Nucleus accumbens (tissue), 56 donors: Measurements from ENCODE around the gene DHCR24.
A peak's percentile ranks its signal among the peaks of the same experiment; 100 is the strongest.

Experiments used
- DNase-seq, 56 donors: peaks; one replicate each; lab custom pipeline; 2025; lab: John Stamatoyannopoulos, UW

Gene DHCR24

GRCh38 chr1:54825696-54826095 lies 61.3 kb downstream of the DHCR24 start:
- DNase-seq = no peak

- DNase-seq = no peak
These were observed 63.3 kb downstream of the DHCR24 start for GRCh38 chr1:54823670-54824069.

GRCh38 chr1:54819733-54820132 lies 67.3 kb downstream of the DHCR24 start:
- no peak for DNase-seq

- no peak for DNase-seq
These were observed 67.8 kb downstream of the DHCR24 start for GRCh38 chr1:54819195-54819536.

GRCh38 chr1:54818461-54819194 lies 68.4 kb downstream of the DHCR24 start:
- DNase-seq = no peak

GRCh38 chr1:54816951-54817350 lies 70.0 kb downstream of the DHCR24 start:
- no peak for DNase-seq

- DNase-seq = no peak
These were observed 70.9 kb downstream of the DHCR24 start for GRCh38 chr1:54816130-54816529.

GRCh38 chr1:54815086-54815876 lies 71.7 kb downstream of the DHCR24 start:
- DNase-seq = no peak

- no peak for DNase-seq
These were observed 72.4 kb downstream of the DHCR24 start for GRCh38 chr1:54814571-54814970.

- DNase-seq = no peak
These were observed 72.9 kb downstream of the DHCR24 start for GRCh38 chr1:54814126-54814498.

GRCh38 chr1:54813485-54814125 lies 73.4 kb downstream of the DHCR24 start:
- DNase-seq = no peak

GRCh38 chr1:54812801-54813484 lies 74.1 kb downstream of the DHCR24 start:
- DNase-seq = no peak

- no peak for DNase-seq
These were observed 75.0 kb downstream of the DHCR24 start for GRCh38 chr1:54811739-54812655.

- no peak for DNase-seq
These were observed 75.9 kb downstream of the DHCR24 start for GRCh38 chr1:54811066-54811465.

- peak in 44 of 56 donors; percentile 10 to 75 (median 46) for DNase-seq
These were observed 76.6 kb downstream of the DHCR24 start for GRCh38 chr1:54810153-54810942.

- DNase-seq = no peak
These were observed 77.4 kb downstream of the DHCR24 start for GRCh38 chr1:54809496-54810074.

- DNase-seq = no peak
These were observed 78.4 kb downstream of the DHCR24 start for GRCh38 chr1:54808443-54809207.

GRCh38 chr1:54807756-54808155 lies 79.2 kb downstream of the DHCR24 start:
- no peak for DNase-seq
